ENCODE data around the gene ENOPH1.

ENOPH1 gene

GRCh38 chr4:82484996-82485783, 54.8 kb downstream of the ENOPH1 start:
- no peaks in the 10 kb centered on the region for H3K27me3 ChIP-seq (replicated peaks)
- no peak overlapping the region for H3K27ac ChIP-seq
- H3K36me3 ChIP-seq (replicated peaks): no peaks in the 10 kb centered on the region
- TF ChIP-seq CTCF (IDR thresholded peaks at IDR 0.05; ENCODE audit: low read depth, low read length, missing control alignments): no peak
- no peak overlapping the region for H3K4me3 ChIP-seq (ENCODE audit: low read depth, low read length)
- no peak for DNase-seq
- in situ Hi-C loops (cut with HindIII; ENCODE audit: low pct_ligation_motif_present, low sequenced_read_pairs): no loop called here

GRCh38 chr4:82489076-82489475, 58.7 kb downstream of the ENOPH1 start:
- H3K27me3 ChIP-seq (replicated peaks): no peaks in the 10 kb centered on the region
- in situ Hi-C loops (cut with HindIII; ENCODE audit: low pct_ligation_motif_present, low sequenced_read_pairs): no loop called here
- TF ChIP-seq CTCF (IDR thresholded peaks at IDR 0.05; ENCODE audit: low read depth, low read length, missing control alignments): no peak
- H3K36me3 ChIP-seq (replicated peaks): no peaks in the 10 kb centered on the region
- DNase-seq: no peak
- no peak overlapping the region for H3K4me3 ChIP-seq (ENCODE audit: low read depth, low read length)
- no peak overlapping the region for H3K27ac ChIP-seq

- DNase-seq: no peak
- H3K27ac ChIP-seq: no peak overlapping the region
- in situ Hi-C loops (cut with HindIII; ENCODE audit: low pct_ligation_motif_present, low sequenced_read_pairs): no loop called here
- no peaks in the 10 kb centered on the region for H3K36me3 ChIP-seq (replicated peaks)
- TF ChIP-seq CTCF (IDR thresholded peaks at IDR 0.05; ENCODE audit: low read depth, low read length, missing control alignments): no peak
- H3K4me3 ChIP-seq (ENCODE audit: low read depth, low read length): no peak overlapping the region
- no peaks in the 10 kb centered on the region for H3K27me3 ChIP-seq (replicated peaks)
Measured at GRCh38 chr4:82489987-82490386, 59.6 kb downstream of the ENOPH1 start.

GRCh38 chr4:82491251-82491960, 61.0 kb downstream of the ENOPH1 start:
- DNase-seq: no peak
- Histone ChIP-seq H3K27me3 (replicated peaks) (no peaks in the 10 kb centered on the region), H3K4me3 (ENCODE audit: low read depth, low read length) (no peak overlapping the region), H3K27ac (no peak overlapping the region), H3K36me3 (replicated peaks) (no peaks in the 10 kb centered on the region)
- in situ Hi-C loops (cut with HindIII; ENCODE audit: low pct_ligation_motif_present, low sequenced_read_pairs): no loop called here
- no peak for TF ChIP-seq CTCF (IDR thresholded peaks at IDR 0.05; ENCODE audit: low read depth, low read length, missing control alignments)

- Histone ChIP-seq H3K27me3 (replicated peaks) (no peaks in the 10 kb centered on the region), H3K27ac (no peak overlapping the region)
- TF ChIP-seq CTCF (IDR thresholded peaks at IDR 0.05; ENCODE audit: low read depth, low read length, missing control alignments): no peak
Measured at GRCh38 chr4:82493721-82494425, 63.5 kb downstream of the ENOPH1 start.

More at GRCh38 chr4:82493721-82494425, 63.5 kb downstream of the ENOPH1 start:
- DNase-seq: no peak
- Histone ChIP-seq H3K36me3 (replicated peaks) (no peaks in the 10 kb centered on the region), H3K4me3 (ENCODE audit: low read depth, low read length) (no peak overlapping the region)
- in situ Hi-C loops (cut with HindIII; ENCODE audit: low pct_ligation_motif_present, low sequenced_read_pairs): no loop called here
